Measurements from ENCODE around the gene MEF2D. TPM values are rescaled to one million over a fixed set of nuclear protein-coding genes. Genes with fewer than 3 reads are reported as not detected.

Gene MEF2D
- total and polyA plus RNA-seq, 2 experiments from 2014 or later: 35.1 to 64.6 TPM

- DNase-seq (ENCODE audit: low read depth in 1 of 2, low spot score in 1 of 2): no peak
- no peak overlapping the region for H3K4me3 ChIP-seq
- H3K27me3 ChIP-seq: no peaks in the 10 kb centered on the region
- no peaks in the 10 kb centered on the region for H3K36me3 ChIP-seq
- TF ChIP-seq CTCF (IDR thresholded peaks at IDR 0.05; ENCODE audit: low read depth, low read length): no peak
- H3K9me3 ChIP-seq (ENCODE audit: low read depth): no peaks in the 10 kb centered on the region
- no peak overlapping the region for H3K27ac ChIP-seq
- H3K4me1 ChIP-seq (ENCODE audit: low read depth): peaks cover 13% of the 10 kb centered on the region
Observed at GRCh38 chr1:156546267-156546666, 45.7 kb upstream of the MEF2D start.

- no peak overlapping the region for H3K27ac ChIP-seq
- no peak for DNase-seq (ENCODE audit: low read depth in 1 of 2, low spot score in 1 of 2)
- peaks cover 13% of the 10 kb centered on the region for H3K4me1 ChIP-seq (ENCODE audit: low read depth)
- TF ChIP-seq CTCF (IDR thresholded peaks at IDR 0.05; ENCODE audit: low read depth, low read length): no peak
- no peaks in the 10 kb centered on the region for H3K36me3 ChIP-seq
- no peaks in the 10 kb centered on the region for H3K27me3 ChIP-seq
- H3K4me3 ChIP-seq: no peak overlapping the region
- no peaks in the 10 kb centered on the region for H3K9me3 ChIP-seq (ENCODE audit: low read depth)
Observed at GRCh38 chr1:156544592-156545102, 44.1 kb upstream of the MEF2D start.

- Histone ChIP-seq H3K27me3 (no peaks in the 10 kb centered on the region), H3K4me1 (ENCODE audit: low read depth) (peaks cover 12% of the 10 kb centered on the region), H3K36me3 (no peaks in the 10 kb centered on the region)
Observed at GRCh38 chr1:156543066-156543465, 42.5 kb upstream of the MEF2D start.

GRCh38 chr1:156540955-156541354 is 40.4 kb upstream of the MEF2D start:
- H3K27ac ChIP-seq: no peak overlapping the region
- TF ChIP-seq CTCF (IDR thresholded peaks at IDR 0.05; ENCODE audit: low read depth, low read length): no peak
- no peaks in the 10 kb centered on the region for H3K36me3 ChIP-seq

More at GRCh38 chr1:156543066-156543465, 42.5 kb upstream of the MEF2D start:
- Histone ChIP-seq H3K9me3 (ENCODE audit: low read depth) (no peaks in the 10 kb centered on the region), H3K27ac (no peak overlapping the region), H3K4me3 (no peak overlapping the region)
- no peak for TF ChIP-seq CTCF (IDR thresholded peaks at IDR 0.05; ENCODE audit: low read depth, low read length)
- DNase-seq (ENCODE audit: low read depth in 1 of 2, low spot score in 1 of 2): no peak

GRCh38 chr1:156539818-156540355 is 39.3 kb upstream of the MEF2D start:
- TF ChIP-seq CTCF (IDR thresholded peaks at IDR 0.05; ENCODE audit: low read depth, low read length): no peak
- Histone ChIP-seq H3K9me3 (ENCODE audit: low read depth) (no peaks in the 10 kb centered on the region), H3K27me3 (no peaks in the 10 kb centered on the region)

More at GRCh38 chr1:156540955-156541354, 40.4 kb upstream of the MEF2D start:
- DNase-seq (ENCODE audit: low read depth in 1 of 2, low spot score in 1 of 2): no peak
- Histone ChIP-seq H3K27me3 (no peaks in the 10 kb centered on the region), H3K4me3 (no peak overlapping the region), H3K9me3 (ENCODE audit: low read depth) (no peaks in the 10 kb centered on the region), H3K4me1 (ENCODE audit: low read depth) (peaks cover 5% of the 10 kb centered on the region)

More at GRCh38 chr1:156539818-156540355, 39.3 kb upstream of the MEF2D start:
- no peak for DNase-seq (ENCODE audit: low read depth in 1 of 2, low spot score in 1 of 2)
- H3K4me3 ChIP-seq: no peak overlapping the region
- H3K27ac ChIP-seq: no peak overlapping the region
- no peaks in the 10 kb centered on the region for H3K36me3 ChIP-seq
- H3K4me1 ChIP-seq (ENCODE audit: low read depth): peaks cover 5% of the 10 kb centered on the region

Measured in cardiac muscle cell (in vitro differentiated cells and primary cell).